Activated T-cell treated with anti-CD3 and anti-CD28 coated beads for 4 hours (primary cell): Measurements from ENCODE around the gene TMTC2.
"Not testable (repeated sequence)": the region's sequence is repeated elsewhere in the genome, so short reads cannot be mapped to it uniquely, and the experiment has no call there.

Experiments
- DNase-seq: peaks from one replicate; pipeline ENCODE4 v3.0.0-alpha.2; 2020

The TMTC2 gene

GRCh38 chr12:82797480-82797879 lies 110.8 kb downstream of the TMTC2 start:
- DNase-seq, result no peak

GRCh38 chr12:82800185-82800584 lies 113.5 kb downstream of the TMTC2 start:
- no peak for DNase-seq

- no peak for DNase-seq
These were observed 115.4 kb downstream of the TMTC2 start for GRCh38 chr12:82801951-82802610.

- DNase-seq, result no peak
These were observed 116.5 kb downstream of the TMTC2 start for GRCh38 chr12:82803201-82803600.

GRCh38 chr12:82804601-82805000 lies 117.9 kb downstream of the TMTC2 start:
- DNase-seq, result no peak

GRCh38 chr12:82805004-82805403 lies 118.3 kb downstream of the TMTC2 start:
- DNase-seq, result not testable (repeated sequence)

GRCh38 chr12:82805812-82806497 lies 119.2 kb downstream of the TMTC2 start:
- no peak for DNase-seq

- no peak for DNase-seq
These were observed 120.5 kb downstream of the TMTC2 start for GRCh38 chr12:82807132-82807737.

GRCh38 chr12:82810568-82810967 lies 123.9 kb downstream of the TMTC2 start:
- no peak for DNase-seq

GRCh38 chr12:82817368-82817767 lies 130.7 kb downstream of the TMTC2 start:
- DNase-seq, result no peak

GRCh38 chr12:82818271-82819035 lies 131.7 kb downstream of the TMTC2 start:
- no peak for DNase-seq

GRCh38 chr12:82826505-82826904 lies 139.8 kb downstream of the TMTC2 start:
- DNase-seq, result no peak

GRCh38 chr12:82832096-82832495 lies 145.4 kb downstream of the TMTC2 start:
- no peak for DNase-seq

- DNase-seq, result no peak
These were observed 146.3 kb downstream of the TMTC2 start for GRCh38 chr12:82832981-82833380.

- DNase-seq, result no peak
These were observed 146.8 kb downstream of the TMTC2 start for GRCh38 chr12:82833481-82833880.

GRCh38 chr12:82835217-82835616 lies 148.5 kb downstream of the TMTC2 start:
- DNase-seq, result no peak

- no peak for DNase-seq
These were observed 151.4 kb downstream of the TMTC2 start for GRCh38 chr12:82838131-82838551.

GRCh38 chr12:82838827-82839226 lies 152.1 kb downstream of the TMTC2 start:
- DNase-seq, result no peak

GRCh38 chr12:82839796-82840195 lies 153.1 kb downstream of the TMTC2 start:
- DNase-seq, result no peak

- no peak for DNase-seq
These were observed 154.8 kb downstream of the TMTC2 start for GRCh38 chr12:82841487-82841904.

- no peak for DNase-seq
These were observed 155.8 kb downstream of the TMTC2 start for GRCh38 chr12:82842480-82842879.

GRCh38 chr12:82845076-82845475 lies 158.4 kb downstream of the TMTC2 start:
- DNase-seq, result not testable (repeated sequence)

- no peak for DNase-seq
These were observed 162.1 kb downstream of the TMTC2 start for GRCh38 chr12:82848845-82849244.
